Panc1 (cell line): ENCODE results near the gene CCL28. TPM values are rescaled to one million over a fixed set of nuclear protein-coding genes. Genes with fewer than 3 reads are reported as not detected.

Experiments
- ATAC-seq: fragments of 200-7000 bp; cut with Tn5 transposase; 2 replicates; pipeline ENCODE4 v1.9.1; 2020; ENCODE audit warnings: mild to moderate bottlenecking, moderate library complexity
- BruUV-seq: library from RNA; stranded (reverse); fragments of 400-500 nt; replicated peaks from 2 replicates; lab custom pipeline; 2021; lab: Mats Ljungman, UMichigan
- CTCF ChIA-PET: fragments of 300-600 bp; sonication (Branson Sonifier 250); formaldehyde crosslinking; loops from one replicate; lab custom pipeline; 2022; ENCODE audit warnings: antibody characterized with exemption; lab: Charles Lee
- POLR2A ChIA-PET: fragments of 300-600 bp; sonication (Branson Sonifier 250); formaldehyde crosslinking; loops from one replicate; lab custom pipeline; 2022; ENCODE audit warnings: antibody characterized with exemption; lab: Charles Lee
- DNase-seq: peaks from one replicate; pipeline ENCODE4 v3.0.0-alpha.2; 2010; ENCODE audit warnings: low read depth, low spot score
- H3K27ac ChIP-seq: 2 replicates; pipeline ENCODE4 v1.5.1; 2011; ENCODE audit warnings: mild to moderate bottlenecking, low read length, inconsistent platforms
- H3K27me3 ChIP-seq: fragments of 200-500 bp; sonication (Bioruptor generic); 2 replicates; pipeline ENCODE4 v1.6.0; 2014; ENCODE audit warnings: low read length, inconsistent platforms; ENCODE audit not compliant: control insufficient read depth, insufficient read depth
- H3K36me3 ChIP-seq: fragments of 200-500 bp; sonication (Bioruptor generic); 2 replicates; pipeline ENCODE4 v1.5.1; 2014; ENCODE audit warnings: inconsistent platforms, mild to moderate bottlenecking, low read length, moderate library complexity; ENCODE audit not compliant: control insufficient read depth, insufficient read depth
- H3K4me1 ChIP-seq: 2 replicates; pipeline ENCODE4 v1.5.1; 2011; ENCODE audit warnings: inconsistent platforms, mild to moderate bottlenecking, low read length, moderate library complexity; ENCODE audit not compliant: control insufficient read depth, insufficient read depth
- H3K4me3 ChIP-seq, 2 experiments: 2 replicates each; pipeline ENCODE4 v1.5.1; 2011 to 2012; ENCODE audit warnings: low read depth in 2 of 2, low read length in 2 of 2, mild to moderate bottlenecking in 2 of 2, inconsistent platforms in 1 of 2, moderate library complexity in 1 of 2
- H3K9me3 ChIP-seq: fragments of 200-500 bp; sonication (Bioruptor generic); 2 replicates; pipeline ENCODE4 v1.5.1; 2014; ENCODE audit warnings: low read depth, mild to moderate bottlenecking, inconsistent platforms, low read length, moderate library complexity; ENCODE audit not compliant: control insufficient read depth, insufficient read depth
- POLR2AphosphoS5 ChIP-seq: IDR thresholded peaks from 2 replicates; pipeline ENCODE4 v1.6.1; 2012; ENCODE audit warnings: mild to moderate bottlenecking, low read depth, low read length, moderate library complexity
- SIN3A ChIP-seq: IDR thresholded peaks from 2 replicates; pipeline ENCODE4 v1.6.1; 2012; ENCODE audit warnings: low read depth, mild to moderate bottlenecking, low read length, moderate library complexity, borderline replicate concordance; ENCODE audit not compliant: insufficient read depth
- TCF7L2 ChIP-seq: IDR thresholded peaks from 2 replicates; pipeline ENCODE4 v1.6.1; 2011; ENCODE audit warnings: mild to moderate bottlenecking, low read depth, low read length, inconsistent platforms
- in situ Hi-C: cut with HindIII; loops from 2 replicates; pipeline ENCODE4 v1.10.0; 2016; ENCODE audit warnings: low sequenced_read_pairs, low pct_unique_long_range_greater_than_20kb
- intact Hi-C: fragments of 100-400 bp; cut with micrococcal nuclease; formaldehyde crosslinking; loops from one replicate; pipeline ENCODE4 v1.10.0; 2022; ENCODE audit not compliant: unreplicated experiment
- total RNA-seq: library from RNA; stranded (reverse); gene quantifications from one replicate; pipeline ENCODE4 v1.2.1, GENCODE V29; 2021; ENCODE audit not compliant: unreplicated experiment
- TF ChIP-seq, protein P1 (sequence below), 2 experiments: IDR thresholded peaks; 2 replicates each; pipeline ENCODE4 v1.6.1; 2011 to 2012; ENCODE audit warnings: low read depth in 2 of 2, control low read depth in 1 of 2, low read length in 1 of 2, mild to moderate bottlenecking in 1 of 2, moderate library complexity in 1 of 2; ENCODE audit not compliant: insufficient read depth in 1 of 2
- TF ChIP-seq, protein P2 (sequence below): fragments of 450-650 bp; IDR thresholded peaks from 2 replicates; pipeline ENCODE4 v1.5.1; 2017; ENCODE audit warnings: mild to moderate bottlenecking

The CCL28 gene
- total RNA-seq, 1 experiment from 2014 or later, result 5.8 TPM

DNA sequence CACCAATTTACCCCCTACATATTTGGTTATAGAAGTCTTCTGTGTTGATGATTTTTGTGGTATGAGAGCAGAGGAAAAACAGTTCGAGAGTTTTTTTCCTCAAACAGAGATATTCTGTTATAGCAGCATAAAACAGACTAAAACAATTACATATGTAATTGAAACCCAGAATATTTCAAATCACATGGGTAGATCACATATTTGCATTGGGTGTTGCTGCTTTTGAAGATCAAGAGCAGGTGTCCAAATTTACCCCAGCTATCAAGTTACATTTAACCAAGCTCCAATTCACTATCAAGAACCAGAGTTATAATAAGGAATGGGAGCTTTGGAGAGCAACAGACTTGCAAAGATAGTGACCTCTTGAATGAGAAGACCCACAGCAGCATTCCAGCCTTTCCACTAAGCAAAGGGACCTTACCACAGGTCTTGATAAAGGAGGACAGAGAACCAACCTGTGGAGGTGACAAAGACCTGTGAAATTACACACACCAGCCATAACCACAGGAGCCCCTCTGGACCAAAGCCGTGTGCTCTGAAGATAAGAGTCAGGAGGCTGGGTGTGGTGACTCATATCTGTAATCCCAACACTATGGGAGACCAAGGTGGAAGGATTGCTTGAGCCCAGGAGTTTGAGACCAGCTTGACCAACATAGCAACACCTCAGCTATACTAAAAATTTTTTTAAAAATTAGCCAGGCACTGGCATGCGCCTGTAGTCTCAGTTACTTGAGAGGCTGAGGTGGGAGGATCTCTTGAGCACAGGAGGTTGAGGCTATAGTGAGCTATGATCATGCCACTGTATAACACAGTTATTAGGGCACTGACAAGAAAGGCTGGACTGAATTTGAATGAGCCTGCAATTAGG lies 4.0 kb upstream of the CCL28 start:
- Histone ChIP-seq H3K36me3 (no peaks in the 10 kb centered on the region), H3K27ac (no peak overlapping the region), H3K4me3 (no peak overlapping the region), H3K27me3 (no peaks in the 10 kb centered on the region), H3K4me1 (no peaks in the 10 kb centered on the region), H3K9me3 (no peaks in the 10 kb centered on the region)
- ChIA-PET POLR2A (no interaction called here), CTCF (no interaction called here)
- no TSS peak for BruUV-seq
- TF ChIP-seq, protein P1, sequence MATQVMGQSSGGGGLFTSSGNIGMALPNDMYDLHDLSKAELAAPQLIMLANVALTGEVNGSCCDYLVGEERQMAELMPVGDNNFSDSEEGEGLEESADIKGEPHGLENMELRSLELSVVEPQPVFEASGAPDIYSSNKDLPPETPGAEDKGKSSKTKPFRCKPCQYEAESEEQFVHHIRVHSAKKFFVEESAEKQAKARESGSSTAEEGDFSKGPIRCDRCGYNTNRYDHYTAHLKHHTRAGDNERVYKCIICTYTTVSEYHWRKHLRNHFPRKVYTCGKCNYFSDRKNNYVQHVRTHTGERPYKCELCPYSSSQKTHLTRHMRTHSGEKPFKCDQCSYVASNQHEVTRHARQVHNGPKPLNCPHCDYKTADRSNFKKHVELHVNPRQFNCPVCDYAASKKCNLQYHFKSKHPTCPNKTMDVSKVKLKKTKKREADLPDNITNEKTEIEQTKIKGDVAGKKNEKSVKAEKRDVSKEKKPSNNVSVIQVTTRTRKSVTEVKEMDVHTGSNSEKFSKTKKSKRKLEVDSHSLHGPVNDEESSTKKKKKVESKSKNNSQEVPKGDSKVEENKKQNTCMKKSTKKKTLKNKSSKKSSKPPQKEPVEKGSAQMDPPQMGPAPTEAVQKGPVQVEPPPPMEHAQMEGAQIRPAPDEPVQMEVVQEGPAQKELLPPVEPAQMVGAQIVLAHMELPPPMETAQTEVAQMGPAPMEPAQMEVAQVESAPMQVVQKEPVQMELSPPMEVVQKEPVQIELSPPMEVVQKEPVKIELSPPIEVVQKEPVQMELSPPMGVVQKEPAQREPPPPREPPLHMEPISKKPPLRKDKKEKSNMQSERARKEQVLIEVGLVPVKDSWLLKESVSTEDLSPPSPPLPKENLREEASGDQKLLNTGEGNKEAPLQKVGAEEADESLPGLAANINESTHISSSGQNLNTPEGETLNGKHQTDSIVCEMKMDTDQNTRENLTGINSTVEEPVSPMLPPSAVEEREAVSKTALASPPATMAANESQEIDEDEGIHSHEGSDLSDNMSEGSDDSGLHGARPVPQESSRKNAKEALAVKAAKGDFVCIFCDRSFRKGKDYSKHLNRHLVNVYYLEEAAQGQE (IDR thresholded peaks at IDR 0.05; ENCODE audit: insufficient read depth in 1 of 2, low read depth in 2 of 2, low read length in 1 of 2), result no peak
- TF ChIP-seq, protein P2, sequence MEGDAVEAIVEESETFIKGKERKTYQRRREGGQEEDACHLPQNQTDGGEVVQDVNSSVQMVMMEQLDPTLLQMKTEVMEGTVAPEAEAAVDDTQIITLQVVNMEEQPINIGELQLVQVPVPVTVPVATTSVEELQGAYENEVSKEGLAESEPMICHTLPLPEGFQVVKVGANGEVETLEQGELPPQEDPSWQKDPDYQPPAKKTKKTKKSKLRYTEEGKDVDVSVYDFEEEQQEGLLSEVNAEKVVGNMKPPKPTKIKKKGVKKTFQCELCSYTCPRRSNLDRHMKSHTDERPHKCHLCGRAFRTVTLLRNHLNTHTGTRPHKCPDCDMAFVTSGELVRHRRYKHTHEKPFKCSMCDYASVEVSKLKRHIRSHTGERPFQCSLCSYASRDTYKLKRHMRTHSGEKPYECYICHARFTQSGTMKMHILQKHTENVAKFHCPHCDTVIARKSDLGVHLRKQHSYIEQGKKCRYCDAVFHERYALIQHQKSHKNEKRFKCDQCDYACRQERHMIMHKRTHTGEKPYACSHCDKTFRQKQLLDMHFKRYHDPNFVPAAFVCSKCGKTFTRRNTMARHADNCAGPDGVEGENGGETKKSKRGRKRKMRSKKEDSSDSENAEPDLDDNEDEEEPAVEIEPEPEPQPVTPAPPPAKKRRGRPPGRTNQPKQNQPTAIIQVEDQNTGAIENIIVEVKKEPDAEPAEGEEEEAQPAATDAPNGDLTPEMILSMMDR, result no peak
- intact Hi-C loops (no loop called here), in situ Hi-C loops (no loop called here)
- ATAC-seq (0 out of 2 replicates have a peak, but pooled peaks have one; percentile 37), DNase-seq (no peak)

DNA sequence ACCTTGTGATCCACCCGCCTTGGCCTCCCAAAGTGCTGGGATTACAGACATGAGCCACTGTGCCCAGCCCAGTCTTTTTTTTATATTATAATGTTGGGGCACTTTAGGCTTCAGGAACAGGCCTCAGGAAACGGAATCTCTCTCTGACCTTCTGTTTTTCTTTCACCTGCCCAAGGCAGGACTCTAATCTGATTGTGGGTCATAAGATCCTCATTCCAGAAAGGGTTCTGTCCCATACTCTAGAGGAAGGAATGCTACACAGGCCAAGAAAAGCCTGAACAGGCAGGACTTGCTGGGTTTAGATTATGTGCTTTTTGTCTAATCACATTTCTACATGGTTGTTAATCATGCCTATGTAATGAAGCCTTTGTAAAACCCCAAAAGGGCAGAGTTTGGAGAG lies 1.8 kb upstream of the CCL28 start:
- Histone ChIP-seq H3K36me3 (no peaks in the 10 kb centered on the region), H3K27me3 (no peaks in the 10 kb centered on the region), H3K4me1 (no peaks in the 10 kb centered on the region; the same call in 1 of the 2 replicates), H3K27ac (no peak overlapping the region), H3K4me3 (no peak overlapping the region), H3K9me3 (no peaks in the 10 kb centered on the region)
- TF ChIP-seq, protein P2, result no peak
- no peak for TF ChIP-seq TCF7L2
- TF ChIP-seq POLR2AphosphoS5, result no peak
- TF ChIP-seq SIN3A, result no peak
- TF ChIP-seq, protein P1 (IDR thresholded peaks at IDR 0.05; ENCODE audit: insufficient read depth in 1 of 2, low read depth in 2 of 2, low read length in 1 of 2), result no peak
- ATAC-seq, result no peak
- DNase-seq, result no peak
- in situ Hi-C loops (no loop called here), intact Hi-C loops (no loop called here)
- ChIA-PET CTCF (no interaction called here), POLR2A (no interaction called here)
- no TSS peak for BruUV-seq
